Fibroblast of lung (primary cell): ENCODE results near the gene KCNG2. TPM values are rescaled to one million over a fixed set of nuclear protein-coding genes. Genes with fewer than 3 reads are reported as not detected.

Experiments used
- DNase-seq, 2 donors: peaks; one replicate each; pipeline versions ENCODE4 v3.0.0 to v3.0.0-alpha.2; 2010; ENCODE audit warnings: low read depth in 2 of 2
- H2AFZ ChIP-seq: 2 replicates; pipeline ENCODE4 v1.5.1; 2012; ENCODE audit warnings: low read length, control low read depth, inconsistent platforms
- H3K27ac ChIP-seq: 2 replicates; pipeline ENCODE4 v1.5.1; 2011; ENCODE audit warnings: low read length, control low read depth; ENCODE audit not compliant: insufficient read depth
- H3K27me3 ChIP-seq: 2 replicates; pipeline ENCODE4 v1.5.1; 2011; ENCODE audit warnings: mild to moderate bottlenecking, low read length; ENCODE audit not compliant: control insufficient read depth, insufficient read depth
- H3K36me3 ChIP-seq: 2 replicates; pipeline ENCODE4 v1.5.1; 2011; ENCODE audit warnings: low read length; ENCODE audit not compliant: control insufficient read depth, insufficient read depth
- H3K4me1 ChIP-seq: 2 replicates; pipeline ENCODE4 v1.5.1; 2011; ENCODE audit warnings: low read length; ENCODE audit not compliant: control insufficient read depth, insufficient read depth; ENCODE audit errors: extremely low read depth
- H3K4me2 ChIP-seq: 2 replicates; pipeline ENCODE4 v1.5.1; 2011; ENCODE audit warnings: low read length, control low read depth; ENCODE audit not compliant: insufficient read depth; ENCODE audit errors: extremely low read depth
- H3K4me3 ChIP-seq, 4 experiments: fragments of 200-600 bp in 1 of 4; sonication (generic) in 1 of 4; replicated peaks in 1 of 4; 2 replicates each; pipeline ENCODE4 v1.5.1; 2011 to 2016; ENCODE audit warnings: low read length in 4 of 4, low read depth in 3 of 4, mild to moderate bottlenecking in 3 of 4, control low read depth in 2 of 4, inconsistent platforms in 1 of 4, mixed read lengths in 1 of 4; ENCODE audit not compliant: insufficient read depth in 1 of 4; ENCODE audit errors: control extremely low read depth in 1 of 4
- H3K79me2 ChIP-seq: 2 replicates; pipeline ENCODE4 v1.5.1; 2012; ENCODE audit warnings: mild to moderate bottlenecking, low read length, inconsistent platforms; ENCODE audit not compliant: control insufficient read depth, insufficient read depth
- H3K9ac ChIP-seq: 2 replicates; pipeline ENCODE4 v1.5.1; 2011; ENCODE audit warnings: mild to moderate bottlenecking, low read length, control low read depth; ENCODE audit not compliant: insufficient read depth
- H3K9me3 ChIP-seq: 2 replicates; pipeline ENCODE4 v1.5.1; 2012; ENCODE audit warnings: low read depth, low read length; ENCODE audit not compliant: control insufficient read depth, insufficient read depth
- H4K20me1 ChIP-seq: 2 replicates; pipeline ENCODE4 v1.5.1; 2011; ENCODE audit warnings: low read length; ENCODE audit not compliant: control insufficient read depth, insufficient read depth; ENCODE audit errors: extremely low read depth
- CTCF ChIP-seq, 2 donors: IDR thresholded peaks in 1 of 2; conservative IDR thresholded peaks in 1 of 2; 1 replicate in 1 of 2; 2 replicates in 1 of 2; pipeline ENCODE4 v1.5.1; 2011 to 2012; ENCODE audit warnings: low read length in 2 of 2, control low read depth in 1 of 2, inconsistent platforms in 1 of 2, low read depth in 1 of 2, mild to moderate bottlenecking in 1 of 2
- EZH2 ChIP-seq: IDR thresholded peaks from 2 replicates; pipeline ENCODE4 v1.5.1; 2012; ENCODE audit warnings: low read length, control low read depth, mild to moderate bottlenecking; ENCODE audit errors: missing control alignments
- polyA plus RNA-seq, 2 donors: library from polyadenylated mRNA; depleted of rRNA in 1 of 2; stranded (reverse) in 1 of 2; unstranded in 1 of 2; fragments of >200 nt; gene quantifications; 2 replicates each; pipeline ENCODE4 v1.2.1, GENCODE V29; 2011 to 2012; ENCODE audit warnings: missing spikeins in 1 of 2
- total RNA-seq: library from RNA; depleted of rRNA; stranded (reverse); fragments of >200 nt; gene quantifications from 2 replicates; pipeline ENCODE4 v1.2.1, GENCODE V29; 2014

The KCNG2 gene
- total and polyA plus RNA-seq, 2 donors (not counting 1 experiment from before 2014, with no cell fraction given) = 0.42 to 10.1 TPM

GRCh38 chr18:79753391-79753851 is 44.3 kb upstream of the KCNG2 start:
- Histone ChIP-seq H2AFZ (no peak overlapping the region), H3K9ac (no peak overlapping the region), H3K4me3 (no peak overlapping the region), H3K9me3 (no peaks in the 10 kb centered on the region), H3K36me3 (peaks cover 10% of the 10 kb centered on the region), H3K27me3 (no peaks in the 10 kb centered on the region), H3K4me2 (no peak overlapping the region), H3K4me1 (no peaks in the 10 kb centered on the region), H4K20me1 (no peaks in the 10 kb centered on the region), H3K27ac (no peak overlapping the region), H3K79me2 (no peaks in the 10 kb centered on the region)
- TF ChIP-seq EZH2 = no peak
- TF ChIP-seq CTCF (conservative IDR thresholded peaks at IDR 0.05 in 1 of 2, IDR thresholded peaks at IDR 0.05 in 1 of 2; ENCODE audit: low read depth in 1 of 2, low read length in 2 of 2) = no peak
- no peak for DNase-seq

DNA sequence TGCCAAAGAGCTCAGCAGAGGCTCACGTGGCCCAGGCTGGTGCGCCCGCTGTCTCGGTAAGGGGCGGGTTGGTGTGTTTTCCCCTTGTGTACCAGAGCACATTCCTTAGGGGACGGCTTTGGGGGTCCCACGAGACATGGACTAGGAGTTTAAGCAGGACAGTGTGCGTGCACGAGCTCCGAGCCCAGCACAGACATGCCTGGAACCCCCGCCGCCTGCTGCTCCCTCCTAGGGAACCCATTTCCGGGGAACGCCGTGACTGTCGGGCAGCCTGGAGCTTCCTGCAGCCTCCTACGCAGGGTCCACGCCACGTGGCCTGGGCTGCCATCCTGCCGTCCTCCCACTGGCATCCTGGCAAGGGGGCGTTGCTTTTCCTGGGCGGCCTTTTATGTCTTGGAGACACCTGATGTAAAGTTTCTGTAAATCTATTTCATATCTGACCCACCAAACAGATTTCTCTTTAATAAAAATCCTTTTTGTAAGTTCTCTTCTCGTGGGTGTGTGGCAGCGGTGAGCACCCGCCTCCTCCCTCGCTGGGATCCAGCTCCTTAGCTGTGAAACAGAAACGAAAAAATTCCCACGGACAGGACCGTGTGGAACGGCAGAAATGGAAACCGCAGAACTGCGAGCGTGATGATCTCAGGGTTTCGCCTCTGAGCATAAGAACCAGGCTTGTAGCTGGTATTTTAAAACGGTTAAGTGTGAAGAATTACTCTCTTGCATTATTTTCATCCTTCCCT is 43.5 kb upstream of the KCNG2 start:
- Histone ChIP-seq H4K20me1 (no peaks in the 10 kb centered on the region), H3K4me2 (no peak overlapping the region), H3K79me2 (no peaks in the 10 kb centered on the region), H3K9me3 (no peaks in the 10 kb centered on the region), H3K36me3 (peaks cover 10% of the 10 kb centered on the region), H3K27ac (no peak overlapping the region), H3K9ac (no peak overlapping the region), H2AFZ (no peak overlapping the region), H3K4me1 (no peaks in the 10 kb centered on the region), H3K27me3 (no peaks in the 10 kb centered on the region), H3K4me3 (no peak overlapping the region)
- DNase-seq = no peak
- TF ChIP-seq EZH2 (no peak), CTCF (conservative IDR thresholded peaks at IDR 0.05 in 1 of 2, IDR thresholded peaks at IDR 0.05 in 1 of 2; ENCODE audit: low read depth in 1 of 2, low read length in 2 of 2) (no peak)

DNA sequence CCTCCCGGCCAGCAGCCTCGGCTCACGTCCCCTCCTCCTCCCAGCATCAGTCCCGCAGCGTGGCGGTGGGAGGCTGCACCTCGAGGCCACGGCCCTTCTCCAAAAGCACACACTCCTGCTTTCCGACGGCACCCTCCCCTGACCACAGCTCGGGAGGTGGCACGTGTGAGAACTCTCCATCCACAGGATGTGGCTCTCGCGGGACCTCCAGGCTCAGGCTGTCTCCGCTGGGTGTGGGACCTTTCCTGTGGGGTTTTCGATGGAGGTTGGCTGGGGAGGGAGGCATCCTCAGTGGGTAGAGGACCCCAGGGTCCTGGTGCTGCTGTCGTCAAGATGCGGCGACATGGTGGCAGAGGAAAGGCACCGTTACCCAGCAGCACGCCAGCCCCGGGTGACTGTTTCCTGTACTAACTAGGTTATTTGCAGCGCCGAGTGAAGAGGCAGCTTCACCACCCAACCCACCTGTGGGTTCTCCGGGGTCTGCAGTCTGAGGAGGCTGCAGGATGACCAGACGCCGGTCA is 42.8 kb upstream of the KCNG2 start:
- Histone ChIP-seq H2AFZ (no peak overlapping the region), H3K27me3 (no peaks in the 10 kb centered on the region), H3K4me2 (no peak overlapping the region), H3K79me2 (no peaks in the 10 kb centered on the region), H3K9ac (no peak overlapping the region), H3K27ac (no peak overlapping the region), H3K4me3 (no peak overlapping the region), H3K36me3 (peaks cover 10% of the 10 kb centered on the region), H3K4me1 (no peaks in the 10 kb centered on the region), H4K20me1 (no peaks in the 10 kb centered on the region), H3K9me3 (no peaks in the 10 kb centered on the region)
- TF ChIP-seq EZH2 = no peak
- TF ChIP-seq CTCF (conservative IDR thresholded peaks at IDR 0.05 in 1 of 2, IDR thresholded peaks at IDR 0.05 in 1 of 2; ENCODE audit: low read depth in 1 of 2, low read length in 2 of 2) = no peak
- no peak for DNase-seq
